ENCODE data around the gene C19orf38. TPM values are rescaled to one million over a fixed set of nuclear protein-coding genes. Genes with fewer than 3 reads are reported as not detected.

C19orf38 gene
- total and polyA plus RNA-seq, 2 of the 4 experiments (the other 2 are of a cell fraction): 0.18 to 0.19 TPM

- Histone ChIP-seq H3K79me1 (ENCODE audit: low read depth in 1 of 2, low read length in 2 of 2) (peaks cover 15 to 44% of the 10 kb centered on the region in 2 experiments), H3K14ac (replicated peaks; ENCODE audit: low read depth, low read length) (no peak overlapping the region), H2AK9ac (replicated peaks; ENCODE audit: low read depth, low read length, poor library complexity) (no peak overlapping the region), H2AK5ac (ENCODE audit: low read depth, low read length) (no peak overlapping the region), H2BK20ac (ENCODE audit: low read depth, low read length) (no peak overlapping the region), H2AFZ (replicated peaks; ENCODE audit: low read length, poor library complexity) (no peak overlapping the region), H3K9me1 (ENCODE audit: insufficient read depth, low read length) (peaks cover 4% of the 10 kb centered on the region; the same call in 1 of the 2 replicates), H2BK120ac (ENCODE audit: low read depth, low read length) (no peak overlapping the region), H4K20me1 (ENCODE audit: insufficient read depth, low read length) (peaks cover 22% of the 10 kb centered on the region), H3K56ac (ENCODE audit: extremely low read depth, insufficient read depth, low read length) (no peak overlapping the region), H3K23ac (ENCODE audit: low read depth, low read length) (no peak overlapping the region), H3K9ac (ENCODE audit: low read depth, low read length) (no peak overlapping the region), H3K27ac (ENCODE audit: insufficient read depth, low read length) (no peak overlapping the region), H3K4me3 (ENCODE audit: insufficient read depth, low read depth, low read length) (no peak overlapping the region), H3K36me3 (ENCODE audit: control insufficient read depth, insufficient read depth, low read length) (peaks cover 42% of the 10 kb centered on the region), H3K27me3 (ENCODE audit: control insufficient read depth, insufficient read depth, low read length) (no peaks in the 10 kb centered on the region), H3K18ac (ENCODE audit: low read depth, low read length) (no peak overlapping the region), H4K5ac (ENCODE audit: low read depth, low read length) (no peak overlapping the region), H2BK15ac (ENCODE audit: low read depth, low read length) (no peak overlapping the region), H4K91ac (ENCODE audit: insufficient read depth, low read depth, low read length) (no peak overlapping the region), H3K4ac (ENCODE audit: low read depth, low read length) (no peak overlapping the region), H3K4me2 (ENCODE audit: low read depth, low read length) (no peak overlapping the region), H3K4me1 (ENCODE audit: control insufficient read depth, insufficient read depth, low read length) (no peaks in the 10 kb centered on the region), H2BK5ac (ENCODE audit: low read depth, low read length, poor library complexity, severe bottlenecking) (no peak overlapping the region), H3K9me3 (ENCODE audit: control insufficient read depth, insufficient read depth, low read length) (no peaks in the 10 kb centered on the region), H4K8ac (ENCODE audit: low read depth in 2 of 2, low read length in 2 of 2) (no peak overlapping the region)
- intact Hi-C loops (cut with micrococcal nuclease) (no loop called here), in situ Hi-C loops (cut with MboI; ENCODE audit: low sequenced_read_pairs) (no loop called here), dilution Hi-C loops (cut with HindIII; ENCODE audit: low sequenced_read_pairs, unreplicated experiment) (no loop called here)
- ATAC-seq (ENCODE audit: low read depth): no peak
- no TSS peak for BruUV-seq (replicated peaks)
- no peak for DNase-seq
- 96% methylated on average over 12 of the region's 17 CpGs; no CpG with 5 or more reads in 1 of the 2 experiments for WGBS, 2 experiments (ENCODE audit: extremely low coverage in 2 of 2, insufficient read length in 1 of 2)
- CTCF ChIA-PET: no interaction called here
- TF ChIP-seq RCOR1 (IDR thresholded peaks at IDR 0.05; ENCODE audit: insufficient replicate concordance, low read length) (no peak), USF2 (IDR thresholded peaks at IDR 0.05; ENCODE audit: low read depth, low read length) (no peak), BHLHE40 (IDR thresholded peaks at IDR 0.05; ENCODE audit: low read depth, low read length) (no peak), CTCF (conservative IDR thresholded peaks at IDR 0.05; ENCODE audit: low read depth, low read length) (no peak)
- POLR2A ChIA-PET (ENCODE audit: unreplicated experiment): no interaction called here
These were observed 60.3 kb downstream of the C19orf38 start for GRCh38 chr19:10908380-10908960.

Measured in IMR-90 (cell line).